Caco-2 (cell line): ENCODE results near the gene LRBA. TPM values are rescaled to one million over a fixed set of nuclear protein-coding genes. Genes with fewer than 3 reads are reported as not detected.
"Not testable (repeated sequence)": the region's sequence is repeated elsewhere in the genome, so short reads cannot be mapped to it uniquely, and the experiment has no call there.

Source experiments
- BruUV-seq: library from RNA; stranded (reverse); fragments of 400-500 nt; replicated peaks from 2 replicates; lab custom pipeline; 2021; lab: Mats Ljungman, UMichigan
- CTCF ChIA-PET: fragments of 300-600 bp; sonication (Branson Sonifier 250); formaldehyde crosslinking; loops from one replicate; lab custom pipeline; 2022; ENCODE audit warnings: antibody characterized with exemption; lab: Charles Lee
- POLR2A ChIA-PET: fragments of 300-600 bp; sonication (Branson Sonifier 250); formaldehyde crosslinking; loops from one replicate; lab custom pipeline; 2022; ENCODE audit warnings: antibody characterized with exemption; lab: Charles Lee
- DNase-seq, 2 experiments: peaks; one replicate each; pipeline versions ENCODE4 v3.0.0 to v3.0.0-alpha.2; 2020 to 2022
- H3K27me3 ChIP-seq: replicated peaks from 2 replicates; pipeline ENCODE4 v1.6.0; 2011; ENCODE audit warnings: low read length; ENCODE audit not compliant: control insufficient read depth, insufficient read depth
- H3K36me3 ChIP-seq: 2 replicates; pipeline ENCODE4 v1.5.1; 2011; ENCODE audit warnings: low read length; ENCODE audit not compliant: control insufficient read depth, insufficient read depth
- H3K4me1 ChIP-seq: fragments of 250-450 bp; sonication (Bioruptor Pico); 2 replicates; pipeline ENCODE4 v1.5.1; 2020; ENCODE audit warnings: mild to moderate bottlenecking
- H3K4me3 ChIP-seq: 2 replicates; pipeline ENCODE4 v1.5.1; 2011; ENCODE audit warnings: low read depth, mild to moderate bottlenecking, control low read depth, low read length
- H3K9me3 ChIP-seq: fragments of 250-450 bp; sonication (Bioruptor Pico); 2 replicates; pipeline ENCODE4 v1.5.1; 2020; ENCODE audit warnings: mild to moderate bottlenecking, moderate library complexity
- H3K27ac Mint-ChIP-seq: one replicate; pipeline ENCODE4 v1.8.0; 2022; ENCODE audit warnings: mixed read lengths; ENCODE audit not compliant: unreplicated experiment
- H3K27me3 Mint-ChIP-seq: one replicate; pipeline ENCODE4 v1.8.0; 2022; ENCODE audit warnings: mixed read lengths; ENCODE audit not compliant: insufficient read depth, unreplicated experiment
- H3K36me3 Mint-ChIP-seq: one replicate; pipeline ENCODE4 v1.8.0; 2022; ENCODE audit warnings: mild to moderate bottlenecking, mixed read lengths; ENCODE audit not compliant: insufficient read depth, unreplicated experiment
- H3K4me1 Mint-ChIP-seq: one replicate; pipeline ENCODE4 v1.8.0; 2022; ENCODE audit warnings: low read depth, mixed read lengths; ENCODE audit not compliant: unreplicated experiment
- H3K4me3 Mint-ChIP-seq: one replicate; pipeline ENCODE4 v1.8.0; 2022; ENCODE audit warnings: mild to moderate bottlenecking, moderate library complexity, mixed read lengths; ENCODE audit not compliant: unreplicated experiment
- H3K9me3 Mint-ChIP-seq: one replicate; pipeline ENCODE4 v1.8.0; 2022; ENCODE audit warnings: mixed read lengths; ENCODE audit not compliant: unreplicated experiment
- CTCF ChIP-seq, 2 experiments: fragments of 200-600 bp in 1 of 2; IDR thresholded peaks; 1 replicate in 1 of 2; 2 replicates in 1 of 2; pipeline versions ENCODE4 v1.5.1 to v1.8.0; 2011 to 2022; ENCODE audit warnings: antibody characterized with exemption in 1 of 2, control low read depth in 1 of 2, inconsistent platforms in 1 of 2, low read depth in 1 of 2, low read length in 1 of 2, mild to moderate bottlenecking in 1 of 2, moderate library complexity in 1 of 2; ENCODE audit not compliant: insufficient read depth in 1 of 2, severe bottlenecking in 1 of 2, unreplicated experiment in 1 of 2
- intact Hi-C: fragments of 100-400 bp; cut with micrococcal nuclease; formaldehyde crosslinking; loops from one replicate; pipeline ENCODE4 v1.10.0; 2022; ENCODE audit not compliant: unreplicated experiment
- total RNA-seq: library from RNA; stranded (reverse); gene quantifications from 2 replicates; pipeline ENCODE4 v1.2.3, GENCODE V29; 2022

The LRBA gene
- total RNA-seq, 1 experiment from 2014 or later: 53.2 TPM

- Mint-ChIP-seq H3K9me3 (peaks cover 3% of the 10 kb centered on the region), H3K27me3 (no peaks in the 10 kb centered on the region), H3K4me3 (no peak overlapping the region), H3K4me1 (peaks cover 9% of the 10 kb centered on the region), H3K36me3 (peaks cover 8% of the 10 kb centered on the region), H3K27ac (no peak overlapping the region)
- ChIA-PET CTCF (no interaction called here), POLR2A (no interaction called here)
- Histone ChIP-seq H3K4me3 (no peak overlapping the region), H3K9me3 (peaks cover 5% of the 10 kb centered on the region), H3K36me3 (no peaks in the 10 kb centered on the region; the same call in 1 of the 2 replicates), H3K27me3 (no peaks in the 10 kb centered on the region), H3K4me1 (no peaks in the 10 kb centered on the region)
- DNase-seq: no peak
- BruUV-seq: no TSS peak
- TF ChIP-seq CTCF (IDR thresholded peaks at IDR 0.05; ENCODE audit: insufficient read depth in 1 of 2, low read depth in 1 of 2, low read length in 1 of 2, severe bottlenecking in 1 of 2, unreplicated experiment in 1 of 2): no peak
- intact Hi-C loops: no loop called here
These were observed 268.9 kb downstream of the LRBA start for GRCh38 chr4:150746156-150746555.

- Mint-ChIP-seq H3K36me3 (peaks cover 8% of the 10 kb centered on the region), H3K27me3 (no peaks in the 10 kb centered on the region), H3K4me1 (peaks cover 9% of the 10 kb centered on the region), H3K9me3 (peaks cover 13% of the 10 kb centered on the region), H3K27ac (no peak overlapping the region), H3K4me3 (no peak overlapping the region)
- no peaks in the 10 kb centered on the region; the same call in 1 of the 2 replicates for H3K36me3 ChIP-seq
- no peaks in the 10 kb centered on the region for H3K27me3 ChIP-seq
- TF ChIP-seq CTCF (IDR thresholded peaks at IDR 0.05; ENCODE audit: insufficient read depth in 1 of 2, low read depth in 1 of 2, low read length in 1 of 2, severe bottlenecking in 1 of 2, unreplicated experiment in 1 of 2): no peak
- H3K9me3 ChIP-seq: peaks cover 19% of the 10 kb centered on the region
- intact Hi-C loops: no loop called here
- no peak for DNase-seq
- no peaks in the 10 kb centered on the region for H3K4me1 ChIP-seq
- no TSS peak for BruUV-seq
- H3K4me3 ChIP-seq: no peak overlapping the region
- POLR2A ChIA-PET: no interaction called here
- CTCF ChIA-PET: no interaction called here
These were observed 270.5 kb downstream of the LRBA start for GRCh38 chr4:150744570-150744969.

GRCh38 chr4:150743564-150744342 is 271.3 kb downstream of the LRBA start:
- Mint-ChIP-seq H3K27me3 (no peaks in the 10 kb centered on the region), H3K4me1 (peaks cover 9% of the 10 kb centered on the region), H3K27ac (peak overlapping the region; percentile 18), H3K9me3 (peaks cover 13% of the 10 kb centered on the region), H3K4me3 (no peak overlapping the region), H3K36me3 (peaks cover 8% of the 10 kb centered on the region)
- H3K27me3 ChIP-seq: no peaks in the 10 kb centered on the region
- no TSS peak for BruUV-seq
- no peaks in the 10 kb centered on the region for H3K4me1 ChIP-seq
- TF ChIP-seq CTCF (IDR thresholded peaks at IDR 0.05; ENCODE audit: insufficient read depth in 1 of 2, low read depth in 1 of 2, low read length in 1 of 2, severe bottlenecking in 1 of 2, unreplicated experiment in 1 of 2): no peak
- intact Hi-C loops: no loop called here
- no peak for DNase-seq
- CTCF ChIA-PET: no interaction called here
- peaks cover 19% of the 10 kb centered on the region for H3K9me3 ChIP-seq
- no peak overlapping the region for H3K4me3 ChIP-seq
- no peaks in the 10 kb centered on the region; the same call in 1 of the 2 replicates for H3K36me3 ChIP-seq
- POLR2A ChIA-PET: no interaction called here

- H3K4me1 ChIP-seq, H3K36me3 ChIP-seq, H3K4me3 Mint-ChIP-seq, H3K4me3 ChIP-seq, H3K27me3 Mint-ChIP-seq, CTCF ChIA-PET, H3K27me3 ChIP-seq, intact Hi-C loops, H3K4me1 Mint-ChIP-seq, H3K27ac Mint-ChIP-seq, BruUV-seq, POLR2A ChIA-PET, DNase-seq, H3K36me3 Mint-ChIP-seq: not testable (repeated sequence)
- peaks cover 13% of the 10 kb centered on the region for H3K9me3 Mint-ChIP-seq
- H3K9me3 ChIP-seq: peaks cover 19% of the 10 kb centered on the region
These were observed 272.2 kb downstream of the LRBA start for GRCh38 chr4:150742930-150743329.
